GM21825 (cell line): ENCODE results near the gene GTF2I.
A peak's percentile ranks its signal among the peaks of the same experiment; 100 is the strongest.
"Not testable (repeated sequence)": the region's sequence is repeated elsewhere in the genome, so short reads cannot be mapped to it uniquely, and the experiment has no call there.

ENCODE experiments used
- ATAC-seq: cut with Tn5 transposase; IDR thresholded peaks from one replicate; pipeline ENCODE4 v1.9.1; 2021; ENCODE audit warnings: mild to moderate bottlenecking, moderate library complexity; ENCODE audit not compliant: unreplicated experiment

GTF2I gene

DNA sequence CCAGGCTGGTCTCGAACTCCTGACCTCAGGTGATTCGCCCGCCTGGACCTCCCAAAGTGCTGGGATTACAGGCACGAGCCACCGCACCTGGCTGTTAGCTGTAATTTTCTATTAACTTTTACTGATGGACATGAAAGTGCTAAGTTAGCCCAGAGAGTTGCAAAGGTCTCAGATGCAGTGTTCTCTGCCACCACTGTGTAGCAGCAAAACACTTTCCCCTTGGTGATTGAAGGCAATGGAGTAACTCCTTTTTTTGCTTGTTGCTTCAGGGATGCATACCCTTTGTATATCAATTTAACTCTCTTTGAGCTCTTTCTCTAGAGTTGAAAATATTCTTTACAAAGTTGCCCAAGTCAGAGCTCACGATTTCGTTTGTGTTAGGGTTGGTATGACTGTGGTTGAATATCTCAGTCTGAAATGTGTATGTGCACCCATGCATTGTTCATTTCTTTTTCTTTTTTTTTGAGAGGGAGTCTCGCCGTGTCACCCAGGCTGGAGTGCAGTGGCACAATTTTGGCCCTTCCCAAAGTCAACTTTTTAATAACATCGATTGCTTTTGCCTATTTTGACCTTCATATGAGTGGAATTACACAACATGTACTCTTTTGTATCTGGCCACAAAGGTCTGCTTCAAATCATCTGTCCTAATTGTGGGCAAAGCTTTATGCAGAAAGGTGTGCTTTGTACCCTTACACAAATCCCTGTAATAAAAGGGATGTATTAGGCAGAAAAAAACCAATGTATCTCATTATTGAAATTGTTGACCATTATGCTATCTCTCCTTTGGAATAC lies 52.6 kb downstream of the GTF2I start:
- no peak for ATAC-seq

DNA sequence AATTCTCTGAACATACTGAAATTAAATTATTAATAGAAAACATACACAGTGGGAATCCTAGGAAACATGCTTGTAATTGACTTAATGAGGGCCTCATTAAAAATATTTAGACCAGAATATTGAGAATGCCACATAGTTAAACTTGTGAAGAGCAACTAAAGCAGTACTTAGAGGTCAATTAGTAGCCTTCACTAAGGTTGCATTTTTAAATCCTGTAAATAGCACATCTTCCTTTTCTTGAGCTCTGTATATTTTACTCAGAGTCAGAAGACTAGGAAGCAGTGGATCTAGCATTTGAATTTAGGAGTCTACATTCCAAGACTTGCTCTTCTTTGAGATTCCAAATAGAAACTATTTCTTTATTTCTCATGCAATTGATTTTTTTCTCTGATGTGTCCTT lies 56.0 kb downstream of the GTF2I start:
- ATAC-seq, result no peak

DNA sequence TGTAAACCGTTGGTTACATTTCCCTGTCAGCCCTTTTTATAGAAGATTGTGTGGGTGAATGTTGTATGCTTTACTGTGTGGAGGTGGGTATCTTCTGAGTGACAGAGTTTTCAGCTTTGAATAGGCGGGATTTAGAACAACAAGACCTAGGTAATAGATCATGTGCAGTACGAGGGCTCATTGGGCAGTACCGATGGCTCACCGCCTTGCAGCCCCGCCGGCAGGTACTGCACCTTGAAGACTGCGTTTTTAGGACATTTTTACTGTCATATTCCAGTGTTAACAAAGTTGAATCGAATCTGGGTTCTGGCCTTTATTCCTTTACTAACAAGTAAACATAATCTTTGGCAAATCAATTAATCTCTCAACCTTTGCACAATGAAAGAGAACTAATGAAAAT lies 60.4 kb downstream of the GTF2I start:
- ATAC-seq, result no peak

DNA sequence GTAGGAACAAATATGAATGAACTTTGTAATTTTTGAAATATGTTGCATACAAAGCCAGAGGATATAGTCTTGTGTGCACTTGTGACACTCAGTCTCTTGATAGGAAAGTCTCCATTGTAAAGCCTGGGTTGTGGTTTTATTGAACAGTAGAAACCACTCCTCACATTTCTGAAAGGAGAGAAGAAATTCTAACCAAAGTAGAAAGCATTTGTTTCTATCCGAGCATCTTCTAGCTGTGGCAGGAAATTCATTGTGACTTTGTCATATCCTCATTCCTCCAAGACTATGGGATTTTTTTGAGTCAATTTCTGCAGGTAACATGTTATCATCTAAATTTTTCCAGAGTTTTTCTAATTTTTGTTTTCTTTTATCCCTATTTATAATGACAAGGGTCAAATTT lies 60.8 kb downstream of the GTF2I start:
- ATAC-seq, result no peak

GRCh38 chr7:74722153-74722552 lies 64.6 kb downstream of the GTF2I start:
- ATAC-seq, result no peak

GRCh38 chr7:74725840-74726239 lies 68.3 kb downstream of the GTF2I start:
- ATAC-seq, result no peak

GRCh38 chr7:74726309-74727101 lies 69.0 kb downstream of the GTF2I start:
- no peak for ATAC-seq

DNA sequence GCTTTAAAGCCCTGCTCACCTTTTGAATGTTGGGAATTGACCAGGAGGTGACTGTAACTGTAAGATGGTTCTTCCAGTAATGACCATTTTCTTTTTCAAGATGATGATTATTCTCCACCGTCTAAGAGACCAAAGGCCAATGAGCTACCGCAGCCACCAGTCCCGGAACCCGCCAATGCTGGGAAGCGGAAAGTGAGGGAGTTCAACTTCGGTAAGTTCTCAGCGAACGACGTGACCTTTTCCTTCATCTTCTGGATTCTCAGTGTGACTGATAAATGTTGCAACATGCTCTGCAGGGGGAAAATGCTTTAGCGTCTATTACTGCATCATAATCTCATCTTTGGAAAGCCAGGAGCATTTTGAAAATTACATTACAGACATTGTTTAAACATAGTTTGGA lies 71.2 kb downstream of the GTF2I start:
- not testable (repeated sequence) for ATAC-seq

GRCh38 chr7:74730186-74730585 lies 72.7 kb downstream of the GTF2I start:
- not testable (repeated sequence) for ATAC-seq

DNA sequence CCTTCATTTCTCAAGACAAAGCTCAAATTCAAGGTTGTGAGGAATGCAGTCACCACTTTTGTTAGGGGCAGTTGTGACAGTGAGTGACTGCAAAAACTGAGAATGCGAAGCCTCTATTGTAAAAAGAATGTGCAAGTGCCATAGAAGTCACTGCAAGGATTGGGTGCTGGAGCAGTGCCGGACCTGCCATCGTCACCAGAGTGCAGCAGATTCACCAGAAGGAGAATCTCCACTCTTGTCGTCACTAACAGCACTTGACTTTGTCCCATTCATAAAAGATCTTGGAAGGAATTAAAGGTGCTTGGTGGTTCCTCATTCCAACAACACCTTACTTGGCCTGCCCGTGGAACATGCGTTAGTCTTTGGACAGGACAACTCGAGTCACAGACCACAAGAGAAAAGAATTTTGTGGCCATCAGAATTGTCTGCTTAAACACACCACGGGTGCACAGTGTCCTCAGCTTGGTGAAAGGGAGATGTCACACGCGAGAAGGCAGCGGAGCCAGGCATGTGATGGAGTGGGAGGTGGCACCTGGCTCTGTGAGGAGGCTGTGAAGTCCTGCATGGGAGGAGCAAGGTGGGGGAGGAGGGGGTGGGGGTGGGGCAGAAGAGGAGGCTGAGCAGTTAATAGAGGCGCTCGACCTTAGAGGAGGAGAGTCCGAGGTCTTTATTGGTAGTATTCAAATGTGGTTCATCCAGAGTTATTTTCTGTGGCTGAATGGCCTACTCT lies 82.6 kb downstream of the GTF2I start:
- ATAC-seq, result not testable (repeated sequence)

GRCh38 chr7:74743936-74744557 lies 86.5 kb downstream of the GTF2I start:
- not testable (repeated sequence) for ATAC-seq

GRCh38 chr7:74753921-74754482 lies 96.5 kb downstream of the GTF2I start:
- ATAC-seq, result not testable (repeated sequence)

- not testable (repeated sequence) for ATAC-seq
Observed at GRCh38 chr7:74756673-74757072, 99.2 kb downstream of the GTF2I start.

DNA sequence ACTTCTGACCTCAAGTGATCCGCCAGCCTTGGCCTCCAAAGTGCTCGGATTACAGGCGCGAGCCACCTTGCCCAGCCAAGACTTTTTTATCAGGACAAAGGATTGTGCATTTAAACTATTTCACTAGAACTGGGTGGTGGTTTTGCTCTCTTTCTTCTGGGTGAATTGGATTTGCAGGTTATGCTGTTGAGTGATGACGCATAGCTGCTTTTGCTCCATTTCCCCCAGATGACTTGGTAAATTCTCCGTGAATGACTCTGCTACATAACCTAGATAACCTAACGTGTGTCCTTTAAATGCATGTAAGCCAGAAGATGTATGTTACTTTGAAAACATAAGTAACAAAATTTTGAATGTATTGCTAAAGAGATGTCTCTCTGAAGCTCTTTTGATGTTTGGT lies 100.8 kb downstream of the GTF2I start:
- ATAC-seq, result not testable (repeated sequence)

GRCh38 chr7:74758982-74759381 lies 101.5 kb downstream of the GTF2I start:
- ATAC-seq, result not testable (repeated sequence)

DNA sequence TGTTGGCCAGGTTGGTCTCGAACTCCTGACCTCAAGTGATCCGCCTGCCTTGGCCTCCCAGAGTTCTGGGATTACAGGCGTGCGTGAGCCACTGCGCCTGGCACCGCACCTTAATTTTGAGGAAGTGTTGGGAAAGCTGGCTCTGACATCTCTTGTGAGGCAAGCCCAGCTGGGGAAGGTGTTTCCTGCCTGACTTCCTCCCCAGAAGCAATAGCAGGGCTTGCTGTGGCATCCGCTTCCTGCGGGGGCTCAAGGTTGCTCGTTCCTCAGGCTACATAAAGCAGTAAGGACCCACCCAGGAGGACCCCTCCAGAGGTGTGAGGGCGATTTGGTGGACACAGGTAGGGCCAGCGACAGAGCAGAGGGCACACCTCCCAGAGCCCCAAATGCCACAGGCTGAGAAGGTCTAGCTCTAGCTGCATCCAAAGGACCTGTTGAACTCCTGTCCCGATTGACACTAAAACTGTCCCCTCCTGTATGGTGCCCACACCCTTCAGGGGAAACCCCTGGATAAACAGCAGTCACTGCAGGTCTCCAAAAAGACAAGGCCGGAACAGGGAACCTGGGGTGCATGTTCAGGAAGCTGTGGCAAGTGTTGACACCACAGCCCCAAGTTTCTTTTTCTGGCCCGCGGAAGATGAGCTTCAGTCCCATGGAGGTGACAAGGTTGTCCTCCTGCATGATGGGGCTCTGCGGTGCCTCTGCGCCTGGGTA lies 107.8 kb downstream of the GTF2I start:
- peak; percentile 32 for ATAC-seq

DNA sequence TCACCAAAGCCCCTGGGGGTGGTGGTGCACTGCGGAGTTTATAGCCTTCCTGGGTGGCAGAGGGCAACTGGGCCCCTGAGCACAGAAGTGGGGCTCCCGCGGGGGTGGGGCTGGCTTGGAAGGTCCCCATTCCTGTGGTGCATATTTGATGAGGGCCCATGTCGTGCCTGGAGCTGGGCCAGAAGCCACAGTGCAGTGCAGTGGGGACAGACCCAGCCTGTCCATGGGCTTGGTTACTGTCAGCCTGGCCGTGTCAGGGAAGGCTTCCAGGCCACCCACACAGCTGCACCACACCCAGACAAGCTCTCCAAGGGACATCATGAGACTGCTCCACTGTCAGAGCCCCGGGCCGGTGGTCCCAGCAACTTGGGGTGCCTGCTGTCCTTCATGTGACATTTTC lies 109.0 kb downstream of the GTF2I start:
- ATAC-seq, result peak; percentile 24

DNA sequence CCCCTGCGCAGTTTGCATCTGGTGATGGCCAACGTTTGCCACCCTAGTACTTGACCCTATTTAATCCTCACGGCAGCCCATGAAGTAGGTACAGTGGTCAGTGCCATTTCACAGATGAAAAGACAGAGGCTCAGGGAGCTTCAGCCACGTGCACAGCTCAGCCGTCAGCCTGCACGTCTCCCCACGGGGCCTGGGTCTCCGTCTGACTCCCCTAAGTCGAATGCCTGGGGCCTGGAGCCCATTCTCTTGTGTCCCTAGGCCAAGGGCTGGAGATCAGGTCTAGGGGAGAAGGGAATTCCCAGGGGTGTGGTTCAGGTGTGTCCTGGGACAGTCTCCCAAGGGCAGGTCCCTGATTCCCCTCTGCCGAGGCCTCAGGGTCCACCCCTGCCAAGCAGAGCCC lies 109.5 kb downstream of the GTF2I start:
- not testable (repeated sequence) for ATAC-seq

DNA sequence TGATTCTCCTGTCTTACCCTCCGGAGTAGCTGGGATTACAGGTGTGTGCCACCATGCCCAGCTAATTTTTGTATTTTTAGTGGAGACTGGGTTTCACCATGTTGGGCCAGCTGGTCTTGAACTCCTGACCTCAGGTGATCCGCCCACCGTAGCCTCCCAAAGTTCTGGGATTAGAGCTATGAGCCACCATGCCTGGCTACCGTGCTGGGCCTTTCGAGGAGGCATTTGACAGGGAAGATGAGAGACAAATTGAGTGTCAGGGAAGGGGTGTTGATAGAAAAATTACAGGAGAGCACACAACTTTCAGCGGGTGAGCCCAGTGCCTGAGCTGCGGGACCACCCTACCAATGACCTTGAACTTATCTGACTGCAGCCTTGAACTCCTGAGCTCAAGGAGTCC lies 112.5 kb downstream of the GTF2I start:
- not testable (repeated sequence) for ATAC-seq

GRCh38 chr7:74772093-74772492 lies 114.6 kb downstream of the GTF2I start:
- ATAC-seq, result not testable (repeated sequence)
